Kidney (tissue), 14 donors: ENCODE data around the gene GARIN3. TPM values are rescaled to one million over a fixed set of nuclear protein-coding genes. Genes with fewer than 3 reads are reported as not detected.
"Not testable (repeated sequence)": the region's sequence is repeated elsewhere in the genome, so short reads cannot be mapped to it uniquely, and the experiment has no call there.

Source experiments
- DNase-seq, 5 donors: peaks; one replicate each; pipeline ENCODE4 v3.0.0-alpha.2; 2013 to 2020
- FAIRE-seq: peaks from 2 replicates; lab custom pipeline; 2012; peaks lifted over from hg19 to GRCh38; lab: Jason Lieb, UNC
- H3K27ac ChIP-seq, 2 donors: one replicate each; pipeline ENCODE4 v1.7.0; 2013; ENCODE audit warnings: low read depth in 2 of 2, low read length in 2 of 2, inconsistent platforms in 1 of 2
- H3K27me3 ChIP-seq: one replicate; pipeline ENCODE4 v1.7.1; 2013; ENCODE audit warnings: low read length, inconsistent platforms; ENCODE audit not compliant: control insufficient read depth, insufficient read depth
- H3K36me3 ChIP-seq, 3 donors: one replicate each; pipeline versions ENCODE4 v1.7.0 to v1.7.1; 2013; ENCODE audit warnings: low read length in 3 of 3, control low read depth in 1 of 3, inconsistent platforms in 1 of 3; ENCODE audit not compliant: insufficient read depth in 3 of 3, control insufficient read depth in 2 of 3
- H3K4me1 ChIP-seq, 3 donors: one replicate each; pipeline versions ENCODE4 v1.7.0 to v1.7.1; 2013; ENCODE audit warnings: low read length in 3 of 3, inconsistent platforms in 1 of 3, low read depth in 1 of 3; ENCODE audit not compliant: control insufficient read depth in 2 of 3, insufficient read depth in 2 of 3
- H3K4me3 ChIP-seq, 3 donors: one replicate each; pipeline versions ENCODE4 v1.7.0 to v1.8.1; 2013; ENCODE audit warnings: low read length in 3 of 3, control low read depth in 1 of 3, inconsistent platforms in 1 of 3
- H3K9ac ChIP-seq, 3 donors: one replicate each; pipeline versions ENCODE4 v1.7.0 to v1.7.1; 2013; ENCODE audit warnings: low read length in 3 of 3, control low read depth in 1 of 3, inconsistent platforms in 1 of 3
- H3K9me3 ChIP-seq, 3 donors: one replicate each; pipeline versions ENCODE4 v1.7.0 to v1.7.1; 2013; ENCODE audit warnings: low read length in 3 of 3, control low read depth in 1 of 3, inconsistent platforms in 1 of 3; ENCODE audit not compliant: control insufficient read depth in 2 of 3, insufficient read depth in 1 of 3
- CTCF ChIP-seq: IDR thresholded peaks from 3 replicates; pipeline ENCODE4 v1.5.1; 2012; ENCODE audit warnings: mild to moderate bottlenecking, moderate library complexity, borderline replicate concordance; ENCODE audit not compliant: insufficient read depth; ENCODE audit errors: extremely low read depth
- intact Hi-C: fragments of 100-400 bp; cut with DNase I; formaldehyde crosslinking; loops from one replicate; pipeline ENCODE4 v1.11.1; 2022
- polyA plus RNA-seq: library from polyadenylated mRNA; stranded (reverse); fragments of 350-450 nt; fragmentation: Illumina TruSeq; extraction: RNeasy Lipid Tissue Mini Kit (QIAGEN cat#74804); gene quantifications from one replicate; pipeline ENCODE4 v1.2.3, GENCODE V29; 2014; ENCODE audit warnings: low read depth, low replicate concordance; ENCODE audit not compliant: insufficient read depth
- total RNA-seq: library from RNA; stranded (reverse); fragmentation: NEBNext Ultra II Directional; extraction: Animal tissue kit (Norgen Biotek cat#: 25700); gene quantifications from one replicate; pipeline ENCODE4 v1.2.1, GENCODE V29; 2021
- donor health status: control.
- donor health status: control.
- donor health status: control.
- donor health status: control.
- donor health status: control.
- donor health status: DM: yes; HTN: yes; CAD: no.
- donor health status: Normal renal cell carcinoma (clear cell type).

Gene GARIN3
- total and polyA plus RNA-seq, 2 donors from 2014 or later, result not detected

DNA sequence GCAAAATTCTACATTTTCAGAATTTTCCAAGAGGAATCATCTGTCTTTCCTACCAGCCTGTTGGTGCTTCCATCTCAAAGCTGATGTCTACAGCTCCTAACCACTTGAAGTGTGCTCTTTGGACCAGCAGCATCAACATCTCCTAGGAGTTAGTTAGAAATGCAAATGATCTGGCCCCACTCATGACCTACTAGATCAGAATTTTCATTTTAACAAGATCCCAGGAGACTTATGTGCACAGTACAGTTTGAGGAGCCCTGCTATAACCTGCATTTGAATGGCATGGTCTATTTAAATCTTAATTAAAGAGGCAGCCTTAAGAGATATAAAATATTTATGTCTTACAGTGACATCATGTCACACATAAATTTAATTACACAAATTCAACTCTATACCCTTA, 48.4 kb upstream of the GARIN3 start:
- no peak for TF ChIP-seq CTCF
- intact Hi-C loops, result no loop called here
- Histone ChIP-seq H3K9me3 (no peaks in the 10 kb centered on the region), H3K4me1 (no peaks in the 10 kb centered on the region), H3K27ac (no peak overlapping the region), H3K4me3 (no peak overlapping the region), H3K36me3 (no peaks in the 10 kb centered on the region), H3K9ac (no peak overlapping the region), H3K27me3 (no peaks in the 10 kb centered on the region)
- FAIRE-seq (no peak), DNase-seq (no peak)

DNA sequence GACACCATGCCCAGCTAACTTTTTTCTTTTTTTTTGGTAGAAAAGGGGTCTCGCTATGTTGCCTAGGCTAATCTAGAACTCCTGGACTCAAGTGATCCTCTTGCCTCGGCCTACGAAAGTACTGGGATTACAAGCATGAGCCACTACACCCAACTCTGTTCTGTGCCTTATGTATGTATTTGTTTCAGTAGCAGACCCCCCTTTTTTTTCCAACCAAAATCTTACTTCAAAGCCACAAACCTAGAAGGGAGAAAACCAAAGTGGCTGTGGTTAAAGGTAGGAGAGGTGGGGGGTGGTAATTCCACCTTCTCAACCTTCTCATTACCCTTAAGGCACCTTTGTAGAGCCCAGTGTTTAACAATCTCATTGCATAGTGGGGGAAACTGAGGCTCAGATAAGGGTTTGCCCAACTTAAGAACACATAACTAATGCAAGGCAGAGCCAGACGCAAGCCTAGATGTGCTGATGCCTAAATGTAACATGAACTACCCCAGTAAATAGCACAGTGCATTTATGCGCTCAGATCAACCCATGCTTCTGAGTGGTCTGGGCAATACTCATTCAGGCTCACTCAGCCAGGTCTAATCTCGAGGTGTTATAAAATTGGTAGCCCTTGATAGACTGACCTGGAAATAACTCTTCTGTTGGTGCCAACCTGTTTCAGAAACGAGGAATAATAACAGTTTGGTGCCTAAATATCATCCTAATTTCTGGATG, 47.6 kb upstream of the GARIN3 start:
- H3K9ac ChIP-seq, result no peak overlapping the region
- no peaks in the 10 kb centered on the region for H3K4me1 ChIP-seq
- TF ChIP-seq CTCF, result no peak
- DNase-seq, result no peak
- intact Hi-C loops, result no loop called here
- H3K27ac ChIP-seq, result no peak overlapping the region
- no peaks in the 10 kb centered on the region for H3K36me3 ChIP-seq
- no peaks in the 10 kb centered on the region for H3K27me3 ChIP-seq
- H3K9me3 ChIP-seq, result no peaks in the 10 kb centered on the region
- H3K4me3 ChIP-seq, result no peak overlapping the region
- no peak for FAIRE-seq

DNA sequence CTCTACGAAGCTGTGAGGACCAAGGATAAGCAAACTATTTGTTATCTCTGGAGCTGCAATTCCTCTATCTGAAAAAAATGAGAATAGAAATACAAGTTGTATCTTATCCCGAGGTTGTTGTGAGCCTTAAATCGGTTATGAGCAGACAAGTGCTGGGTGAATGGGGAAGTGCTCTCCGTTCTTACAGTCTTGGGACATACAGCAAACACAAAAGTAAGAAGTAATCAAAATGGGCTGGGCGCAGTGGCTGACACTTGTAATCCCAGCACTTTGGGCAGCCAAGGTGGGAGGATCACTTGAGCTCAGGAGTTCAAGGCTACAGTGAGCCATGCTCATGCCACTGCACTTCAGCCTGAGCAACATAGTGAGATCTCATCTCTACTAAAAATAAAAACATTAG, 46.2 kb upstream of the GARIN3 start:
- no peak for FAIRE-seq
- Histone ChIP-seq H3K4me3 (no peak overlapping the region), H3K4me1 (no peaks in the 10 kb centered on the region), H3K27me3 (no peaks in the 10 kb centered on the region), H3K9me3 (no peaks in the 10 kb centered on the region), H3K36me3 (no peaks in the 10 kb centered on the region), H3K27ac (no peak overlapping the region), H3K9ac (no peak overlapping the region)
- TF ChIP-seq CTCF, result no peak
- DNase-seq, result no peak
- intact Hi-C loops, result no loop called here

DNA sequence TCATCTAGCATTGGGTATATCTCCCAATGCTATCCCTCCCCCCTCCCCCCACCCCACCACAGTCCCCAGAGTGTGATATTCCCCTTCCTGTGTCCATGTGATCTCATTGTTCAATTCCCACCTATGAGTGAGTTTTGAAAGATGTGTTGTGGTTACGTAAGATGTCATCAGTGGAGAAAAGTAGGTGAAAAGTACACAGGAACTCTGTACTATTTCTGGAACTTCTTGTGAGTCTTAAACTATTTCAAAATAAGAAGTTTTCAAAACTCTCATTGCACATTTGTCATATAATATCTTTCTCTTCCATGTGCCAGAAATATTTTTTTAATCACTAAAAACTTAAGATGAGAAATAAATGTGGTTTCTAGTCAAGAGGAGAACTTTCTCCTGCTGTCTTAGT, 44.6 kb upstream of the GARIN3 start:
- DNase-seq, H3K4me1 ChIP-seq, intact Hi-C loops, H3K4me3 ChIP-seq, H3K36me3 ChIP-seq, H3K9me3 ChIP-seq, H3K27me3 ChIP-seq, FAIRE-seq, H3K27ac ChIP-seq, H3K9ac ChIP-seq: not testable (repeated sequence)
